ENCODE measurements around the gene CABP7. TPM values are rescaled to one million over a fixed set of nuclear protein-coding genes. Genes with fewer than 3 reads are reported as not detected.

Gene CABP7
- total RNA-seq, 8 experiments from 2014 or later = 0.13 to 3.4 (median 1.0) TPM

Other genes starting within 250 kb of the CABP7 start
- gene NEFH, start 239.8 kb upstream of the CABP7 start, total RNA-seq = 10 to 100 TPM in 6 of 8 experiments, 1 to 10 TPM in 2; 6.0 to 18.7 (median 11.2) TPM
- gene THOC5, start 166.2 kb upstream of the CABP7 start, total RNA-seq = 10 to 100 TPM; 24.1 to 85.2 (median 44.1) TPM
- gene NIPSNAP1, start 138.9 kb upstream of the CABP7 start, total RNA-seq = 100 to 1,000 TPM in 4 of 8 experiments, 10 to 100 TPM in 4; 26.7 to 178 (median 115) TPM
- 10 to 100 TPM; 20.3 to 51.2 (median 34.8) TPM for gene NF2, start 116.4 kb upstream of the CABP7 start, total RNA-seq
- gene ZMAT5, start 47.0 kb downstream of the CABP7 start, total RNA-seq = 10 to 100 TPM; 16.7 to 36.2 (median 26.5) TPM
- 100 to 1,000 TPM; 159 to 223 (median 194) TPM for gene UQCR10, start 47.4 kb downstream of the CABP7 start, total RNA-seq
- 10 to 100 TPM; 17.8 to 70.7 (median 35.2) TPM for gene ASCC2, start 118.3 kb downstream of the CABP7 start, total RNA-seq
- gene MTMR3, start 163.2 kb downstream of the CABP7 start, total RNA-seq = 10 to 100 TPM; 16.9 to 50.3 (median 21.6) TPM

Data from motor neuron (in vitro differentiated cells).